Fibroblast of the aortic adventitia (primary cell): ENCODE data around the gene BEAN1. TPM values are rescaled to one million over a fixed set of nuclear protein-coding genes. Genes with fewer than 3 reads are reported as not detected.

Source experiments
- DNase-seq: peaks from one replicate; pipeline ENCODE4 v3.0.0-alpha.2; 2010; ENCODE audit warnings: low read depth
- H3K4me3 ChIP-seq: 2 replicates; pipeline ENCODE4 v1.5.1; 2011; ENCODE audit warnings: low read depth, mild to moderate bottlenecking, control low read depth, low read length, moderate library complexity
- CTCF ChIP-seq: IDR thresholded peaks from 2 replicates; pipeline ENCODE4 v1.5.1; 2011; ENCODE audit warnings: mild to moderate bottlenecking, low read length, control low read depth, inconsistent platforms; ENCODE audit not compliant: insufficient read depth
- total RNA-seq: library from RNA; depleted of rRNA; stranded (reverse); fragments of >200 nt; gene quantifications from 2 replicates; pipeline ENCODE4 v1.2.3, GENCODE V29; 2012; ENCODE audit warnings: low replicate concordance

Gene BEAN1
- total RNA-seq, 1 donor = 0.09 TPM

- no peak for TF ChIP-seq CTCF
- no peak overlapping the region for H3K4me3 ChIP-seq
- no peak for DNase-seq
Measured at GRCh38 chr16:66434619-66435430, 7.7 kb downstream of the BEAN1 start.

GRCh38 chr16:66435896-66436295 is 8.8 kb downstream of the BEAN1 start:
- no peak overlapping the region for H3K4me3 ChIP-seq
- no peak for TF ChIP-seq CTCF
- DNase-seq = no peak

- TF ChIP-seq CTCF = no peak
- no peak overlapping the region for H3K4me3 ChIP-seq
- no peak for DNase-seq
Measured at GRCh38 chr16:66437391-66437945, 10.4 kb downstream of the BEAN1 start.

GRCh38 chr16:66438536-66438935 is 11.4 kb downstream of the BEAN1 start:
- TF ChIP-seq CTCF = no peak
- no peak for DNase-seq
- no peak overlapping the region for H3K4me3 ChIP-seq

GRCh38 chr16:66439051-66439730 is 12.1 kb downstream of the BEAN1 start:
- no peak overlapping the region for H3K4me3 ChIP-seq
- no peak for DNase-seq
- TF ChIP-seq CTCF = no peak

- TF ChIP-seq CTCF = no peak
- no peak overlapping the region for H3K4me3 ChIP-seq
- no peak for DNase-seq
Measured at GRCh38 chr16:66440271-66440802, 13.2 kb downstream of the BEAN1 start.
